ENCODE measurements around the gene HSP90AA1.

HSP90AA1 gene

DNA sequence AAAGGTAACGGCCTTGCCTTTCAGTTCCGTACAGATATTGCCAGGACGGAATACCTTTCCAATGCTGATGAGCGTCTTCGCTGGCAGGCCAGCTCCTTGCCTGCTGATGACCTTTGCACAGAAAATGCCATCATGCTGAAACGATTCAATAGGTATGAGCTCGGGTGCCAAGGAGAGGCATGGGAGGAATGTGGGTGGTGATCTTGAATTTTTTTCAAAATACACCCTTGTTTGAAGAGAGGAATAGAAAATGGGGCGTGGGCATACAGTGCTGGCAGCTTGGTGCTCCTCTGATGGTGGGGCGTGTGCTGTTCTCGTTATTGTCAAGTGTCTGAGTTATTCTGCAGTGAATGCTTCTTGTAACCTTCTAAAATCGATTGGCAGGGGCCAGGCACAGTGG is 52.5 kb downstream of the HSP90AA1 start:
- no peak for DNase-seq

DNA sequence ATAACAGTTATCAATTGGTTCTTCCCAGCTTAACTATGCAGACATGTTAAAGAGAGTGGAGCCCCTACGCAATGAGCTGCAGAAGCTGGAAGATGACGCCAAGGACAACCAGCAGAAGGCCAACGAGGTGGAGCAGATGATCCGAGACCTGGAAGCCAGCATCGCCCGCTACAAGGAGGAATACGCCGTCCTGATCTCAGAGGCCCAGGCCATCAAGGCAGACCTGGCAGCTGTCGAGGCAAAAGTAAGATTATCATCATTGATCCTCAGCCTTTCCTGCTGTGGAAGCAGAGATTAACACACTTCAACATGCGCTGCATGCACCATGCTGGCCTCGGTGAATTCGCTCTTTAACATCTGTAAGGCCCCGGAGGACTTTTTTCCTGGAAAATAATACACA is 53.6 kb downstream of the HSP90AA1 start:
- DNase-seq = no peak

Data from NCI-H1436 treated with DMSO at 0.1 percent for 48 hours (cell line).